Left lung (tissue), 10 donors: ENCODE measurements around the gene UNC5CL. TPM values are rescaled to one million over a fixed set of nuclear protein-coding genes. Genes with fewer than 3 reads are reported as not detected.

Source experiments
- ATAC-seq: fragments of 200-7000 bp; cut with Tn5 transposase; one replicate; pipeline ENCODE4 v1.9.1; 2020; ENCODE audit warnings: moderate library complexity
- DNase-seq, 4 donors: peaks; one replicate each; pipeline ENCODE4 v3.0.0-alpha.2; 2013 to 2020
- H3K27ac ChIP-seq, 2 donors: fragments of 200-600 bp; sonication (generic) in 1 of 2; one replicate each; pipeline versions ENCODE4 v1.5.0 to v1.8.0; 2020 to 2021
- H3K27me3 ChIP-seq, 2 donors: fragments of 200-600 bp; sonication (generic) in 1 of 2; one replicate each; pipeline versions ENCODE4 v1.5.0 to v1.8.0; 2020 to 2021
- H3K36me3 ChIP-seq, 2 donors: fragments of 200-600 bp; sonication (generic) in 1 of 2; one replicate each; pipeline versions ENCODE4 v1.5.0 to v1.8.0; 2020 to 2021
- H3K4me1 ChIP-seq, 2 donors: fragments of 200-600 bp; one replicate each; pipeline ENCODE4 v1.8.0; 2021
- H3K4me3 ChIP-seq, 2 donors: fragments of 200-600 bp; sonication (generic) in 1 of 2; one replicate each; pipeline versions ENCODE4 v1.5.0 to v1.8.0; 2020 to 2021; ENCODE audit warnings: mild to moderate bottlenecking in 1 of 2
- H3K9me3 ChIP-seq, 2 donors: fragments of 200-600 bp; sonication (generic) in 1 of 2; one replicate each; pipeline versions ENCODE4 v1.5.0 to v1.8.0; 2020 to 2021
- CTCF ChIP-seq, 2 donors: fragments of 200-600 bp; sonication (generic) in 1 of 2; IDR thresholded peaks; one replicate each; pipeline versions ENCODE4 v1.5.0 to v1.8.0; 2021; ENCODE audit warnings: antibody characterized with exemption in 2 of 2
- intact Hi-C, 2 donors: fragments of 100-400 bp; cut with DNase I; formaldehyde crosslinking; loops; one replicate each; pipeline versions ENCODE4 v1.11.2 to v1.14.2; 2022
- polyA plus RNA-seq, 6 donors: library from polyadenylated mRNA; unstranded; fragments of 120-200 nt; gene quantifications; one replicate each; pipeline ENCODE4 v1.2.1, GENCODE V29; 2013; ENCODE audit not compliant: insufficient read length in 6 of 6
- total RNA-seq, 2 donors: library from RNA; stranded (reverse); fragmentation: NEBNext Ultra II Directional; extraction: Animal tissue kit (Norgen Biotek cat#: 25700); gene quantifications; one replicate each; pipeline ENCODE4 v1.2.1, GENCODE V29; 2021
- donor health status: DM: no; HTN: yes; CAD: no.
- donor health status: DM: no; HTN: no; CAD: no.

The UNC5CL gene
- total and polyA plus RNA-seq, 8 donors, result 2.3 to 11.8 (median 4.8) TPM

DNA sequence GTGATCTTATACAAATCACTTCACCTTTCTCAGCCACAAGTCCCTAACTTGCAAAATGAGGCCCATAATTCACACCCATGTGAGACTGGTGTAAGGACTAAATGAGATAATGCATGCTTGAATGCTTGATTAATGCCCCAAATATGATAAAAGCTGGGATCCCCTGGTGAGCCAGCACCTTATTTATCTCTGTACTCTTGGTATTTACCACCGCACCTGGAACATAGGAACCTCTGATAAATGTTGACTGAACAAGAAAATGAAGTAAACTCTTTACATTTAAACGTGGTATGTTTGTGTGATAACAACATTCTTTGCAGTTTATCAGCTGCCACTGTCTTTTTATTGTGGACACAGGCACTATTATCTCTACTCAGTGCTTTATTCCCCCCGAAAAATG, 11.5 kb upstream of the UNC5CL start:
- ATAC-seq, result no peak
- intact Hi-C loops, result no loop called here

DNA sequence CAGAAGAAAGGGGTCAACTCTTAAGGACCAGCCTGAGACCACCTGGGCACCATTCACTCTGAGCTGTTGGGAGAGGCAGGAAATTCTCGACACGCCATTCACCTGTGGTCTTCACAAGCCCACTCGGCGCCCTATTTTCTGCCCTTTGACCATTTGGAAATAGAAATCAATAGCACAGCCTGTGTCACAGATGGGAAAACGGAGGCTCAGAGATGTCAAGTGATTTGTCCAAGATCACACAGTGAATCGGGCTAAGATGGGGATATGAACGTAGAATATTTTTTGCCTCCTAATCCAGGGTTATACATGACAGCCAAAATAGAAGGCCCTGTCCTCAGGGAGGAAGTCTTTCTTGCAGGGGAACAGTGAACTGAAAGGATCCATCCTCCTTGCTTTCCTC, 10.9 kb upstream of the UNC5CL start:
- TF ChIP-seq CTCF (IDR thresholded peaks at IDR 0.05), result no peak
- H3K9me3 ChIP-seq, result no peaks in the 10 kb centered on the region
- H3K27me3 ChIP-seq, result no peaks in the 10 kb centered on the region
- intact Hi-C loops, result no loop called here
- H3K4me3 ChIP-seq, result no peak overlapping the region
- H3K36me3 ChIP-seq, result no peaks in the 10 kb centered on the region
- DNase-seq (no peak), ATAC-seq (no peak)
- H3K4me1 ChIP-seq, result peaks cover 0 to 14% of the 10 kb centered on the region in 2 donors
- no peak overlapping the region for H3K27ac ChIP-seq

More for the DNA sequence above, 11.5 kb upstream of the UNC5CL start:
- no peak overlapping the region for H3K4me3 ChIP-seq
- no peak for DNase-seq
- no peaks in the 10 kb centered on the region for H3K36me3 ChIP-seq
- no peak overlapping the region for H3K27ac ChIP-seq
- H3K4me1 ChIP-seq, result peaks cover 0 to 14% of the 10 kb centered on the region in 2 donors
- TF ChIP-seq CTCF (IDR thresholded peaks at IDR 0.05), result no peak
- no peaks in the 10 kb centered on the region for H3K9me3 ChIP-seq
- H3K27me3 ChIP-seq, result no peaks in the 10 kb centered on the region

DNA sequence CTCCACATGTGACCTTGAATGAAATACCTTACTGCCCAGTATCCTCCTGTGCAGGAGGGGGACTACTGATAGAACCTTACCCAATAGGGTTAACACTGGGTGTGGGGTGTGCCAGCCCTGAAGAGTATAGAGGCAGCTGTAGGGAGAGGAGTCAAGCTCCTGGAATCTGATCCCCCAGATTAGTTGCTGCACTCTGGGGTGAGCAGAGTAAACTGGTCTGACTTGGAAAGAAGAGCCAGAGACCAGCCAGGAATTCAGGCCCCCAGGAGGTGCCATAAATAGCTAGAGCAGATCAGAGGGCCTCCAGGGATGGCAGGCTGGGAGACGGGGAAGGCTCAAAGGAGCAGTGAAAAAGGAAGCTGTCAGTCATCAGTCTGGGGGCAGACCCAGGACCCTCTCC, 10.5 kb upstream of the UNC5CL start:
- Histone ChIP-seq H3K9me3 (no peaks in the 10 kb centered on the region), H3K4me3 (no peak overlapping the region), H3K27me3 (no peaks in the 10 kb centered on the region), H3K4me1 (peaks cover 0 to 14% of the 10 kb centered on the region in 2 donors), H3K36me3 (no peaks in the 10 kb centered on the region), H3K27ac (no peak overlapping the region)
- DNase-seq (no peak), ATAC-seq (no peak)
- intact Hi-C loops, result no loop called here
- TF ChIP-seq CTCF (IDR thresholded peaks at IDR 0.05), result no peak

DNA sequence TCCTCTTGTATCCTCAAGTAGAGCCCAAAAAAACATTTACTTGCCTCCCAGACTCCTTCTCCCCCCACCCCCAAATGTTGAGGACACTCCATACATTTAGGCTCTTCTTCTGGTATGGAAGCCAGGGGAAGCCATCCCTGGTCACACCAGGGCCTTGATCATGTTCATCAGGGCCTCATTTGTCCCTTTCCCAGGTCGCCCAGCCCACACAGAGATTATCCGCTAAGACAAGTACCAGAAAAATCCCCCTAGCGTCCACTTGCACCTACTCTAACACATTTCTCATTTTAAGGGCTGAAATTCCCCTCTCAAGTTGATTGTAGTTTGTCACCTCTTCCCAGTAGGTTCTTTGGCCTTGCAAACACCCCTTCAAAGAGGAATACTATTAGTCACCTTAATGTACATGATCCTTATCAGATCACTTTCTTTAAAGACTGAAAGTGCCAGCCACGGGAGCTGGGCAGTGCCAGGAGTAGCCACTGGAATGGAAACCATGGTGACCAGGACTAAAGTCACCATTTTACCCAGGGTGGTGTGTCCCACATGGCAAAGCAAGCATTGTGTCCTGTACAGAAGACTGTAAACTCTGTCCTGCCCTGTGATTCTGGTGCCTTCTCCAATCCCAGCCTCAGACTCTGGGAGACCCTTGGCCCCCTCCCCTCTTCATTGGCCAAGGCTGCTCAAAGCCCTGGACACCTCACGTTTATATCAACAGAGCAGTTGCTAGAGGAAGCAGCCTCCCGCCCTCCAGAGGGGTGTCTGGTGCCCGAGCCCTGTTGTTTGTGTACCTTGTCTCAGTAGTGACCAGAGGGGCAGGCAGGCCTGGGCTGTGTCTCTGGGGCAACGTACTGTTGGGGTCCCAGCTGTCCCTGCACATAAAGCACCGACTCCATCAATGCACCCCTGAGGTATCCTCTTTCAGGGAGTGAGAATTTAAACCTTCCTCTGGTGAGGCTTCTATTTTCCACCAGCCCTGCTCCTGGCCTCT, 9.0 kb upstream of the UNC5CL start:
- H3K4me1 ChIP-seq, result peaks cover 0 to 14% of the 10 kb centered on the region in 2 donors
- ATAC-seq, result peak; percentile 14
- intact Hi-C loops, result no loop called here

More for the DNA sequence above, 9.0 kb upstream of the UNC5CL start:
- Histone ChIP-seq H3K27me3 (no peaks in the 10 kb centered on the region), H3K9me3 (no peaks in the 10 kb centered on the region), H3K27ac (no peak overlapping the region), H3K36me3 (no peaks in the 10 kb centered on the region), H3K4me3 (no peak overlapping the region)
- TF ChIP-seq CTCF (IDR thresholded peaks at IDR 0.05), result no peak
- no peak for DNase-seq
